ENCODE results near the gene ZC3H12C.

Gene ZC3H12C

GRCh38 chr11:110098645-110099044 is 5.5 kb downstream of the ZC3H12C start:
- no peak for DNase-seq (ENCODE audit: low spot score)

GRCh38 chr11:110100476-110101240 is 7.5 kb downstream of the ZC3H12C start:
- no peak for DNase-seq (ENCODE audit: low spot score)

GRCh38 chr11:110106713-110107274 is 13.6 kb downstream of the ZC3H12C start:
- no peak for DNase-seq (ENCODE audit: low spot score)

- no peak for DNase-seq (ENCODE audit: low spot score)
These were observed 17.7 kb downstream of the ZC3H12C start for GRCh38 chr11:110110854-110111253.

GRCh38 chr11:110112457-110112856 is 19.3 kb downstream of the ZC3H12C start:
- no peak for DNase-seq (ENCODE audit: low spot score)

GRCh38 chr11:110113505-110113904 is 20.3 kb downstream of the ZC3H12C start:
- no peak for DNase-seq (ENCODE audit: low spot score)

- DNase-seq (ENCODE audit: low spot score) = no peak
These were observed 20.8 kb downstream of the ZC3H12C start for GRCh38 chr11:110113973-110114372.

GRCh38 chr11:110119317-110119716 is 26.1 kb downstream of the ZC3H12C start:
- DNase-seq (ENCODE audit: low spot score) = no peak

GRCh38 chr11:110121204-110121603 is 28.0 kb downstream of the ZC3H12C start:
- no peak for DNase-seq (ENCODE audit: low spot score)

GRCh38 chr11:110123003-110123402 is 29.8 kb downstream of the ZC3H12C start:
- DNase-seq (ENCODE audit: low spot score) = no peak

- DNase-seq (ENCODE audit: low spot score) = no peak
These were observed 31.4 kb downstream of the ZC3H12C start for GRCh38 chr11:110124605-110125004.

- DNase-seq (ENCODE audit: low spot score) = no peak
These were observed 32.4 kb downstream of the ZC3H12C start for GRCh38 chr11:110125632-110126031.

- DNase-seq (ENCODE audit: low spot score) = no peak
These were observed 33.7 kb downstream of the ZC3H12C start for GRCh38 chr11:110126936-110127335.

GRCh38 chr11:110128161-110128560 is 35.0 kb downstream of the ZC3H12C start:
- no peak for DNase-seq (ENCODE audit: low spot score)

- DNase-seq (ENCODE audit: low spot score) = no peak
These were observed 37.5 kb downstream of the ZC3H12C start for GRCh38 chr11:110130642-110131238.

GRCh38 chr11:110131386-110132123 is 38.4 kb downstream of the ZC3H12C start:
- no peak for DNase-seq (ENCODE audit: low spot score)

- DNase-seq (ENCODE audit: low spot score) = no peak
These were observed 40.0 kb downstream of the ZC3H12C start for GRCh38 chr11:110133160-110133559.

- DNase-seq (ENCODE audit: low spot score) = no peak
These were observed 40.9 kb downstream of the ZC3H12C start for GRCh38 chr11:110134110-110134509.

GRCh38 chr11:110141812-110142211 is 48.6 kb downstream of the ZC3H12C start:
- no peak for DNase-seq (ENCODE audit: low spot score)

- DNase-seq (ENCODE audit: low spot score) = peak; percentile 30
These were observed 54.9 kb downstream of the ZC3H12C start for GRCh38 chr11:110147962-110148709.

GRCh38 chr11:110148775-110149744 is 55.9 kb downstream of the ZC3H12C start:
- peak; percentile 48 for DNase-seq (ENCODE audit: low spot score)

All from COLO829 (cell line).